Measurements from ENCODE around the gene PITX2. TPM values are rescaled to one million over a fixed set of nuclear protein-coding genes. Genes with fewer than 3 reads are reported as not detected.

PITX2 gene
- total RNA-seq, 1 experiment from 2014 or later = 0.77 TPM

- H3K27ac Mint-ChIP-seq (ENCODE audit: low read depth, unreplicated experiment) = no peak overlapping the region
- no peaks in the 10 kb centered on the region for H3K36me3 Mint-ChIP-seq (ENCODE audit: insufficient read depth, unreplicated experiment)
- intact Hi-C loops (cut with micrococcal nuclease) = loop anchor here (10.0 kb wide), 1 partner anchor 498 kb away; no protein-coding TSS in a partner anchor
- peaks cover 55% of the 10 kb centered on the region for H3K27me3 Mint-ChIP-seq (ENCODE audit: insufficient read depth, unreplicated experiment)
- no TSS peak for BruUV-seq (replicated peaks)
- H3K4me1 Mint-ChIP-seq (ENCODE audit: insufficient read depth, unreplicated experiment) = peaks cover 10% of the 10 kb centered on the region
- DNase-seq (ENCODE audit: unreplicated experiment) = no peak
- ChIA-PET CTCF (no interaction called here), POLR2A (no interaction called here)
- TF ChIP-seq CTCF (IDR thresholded peaks at IDR 0.05; ENCODE audit: unreplicated experiment) = no peak
- H3K9me3 Mint-ChIP-seq (ENCODE audit: unreplicated experiment) = peaks cover 9% of the 10 kb centered on the region
- peak overlapping the region; percentile 66 for H3K4me3 Mint-ChIP-seq (ENCODE audit: unreplicated experiment)
Measured at GRCh38 chr4:110636680-110637407, 14.0 kb upstream of the PITX2 start.

GRCh38 chr4:110636171-110636679 is 13.3 kb upstream of the PITX2 start:
- Mint-ChIP-seq H3K36me3 (ENCODE audit: insufficient read depth, unreplicated experiment) (no peaks in the 10 kb centered on the region), H3K4me1 (ENCODE audit: insufficient read depth, unreplicated experiment) (peaks cover 12% of the 10 kb centered on the region), H3K4me3 (ENCODE audit: unreplicated experiment) (no peak overlapping the region), H3K9me3 (ENCODE audit: unreplicated experiment) (peaks cover 9% of the 10 kb centered on the region), H3K27ac (ENCODE audit: low read depth, unreplicated experiment) (no peak overlapping the region), H3K27me3 (ENCODE audit: insufficient read depth, unreplicated experiment) (peaks cover 55% of the 10 kb centered on the region)
- TF ChIP-seq CTCF (IDR thresholded peaks at IDR 0.05; ENCODE audit: unreplicated experiment) = no peak
- DNase-seq (ENCODE audit: unreplicated experiment) = no peak
- ChIA-PET CTCF (interaction anchor here (0.8 kb wide), 1 partner anchor 105 kb away, joined by 3 read pairs; no protein-coding TSS in a partner anchor), POLR2A (no interaction called here)
- intact Hi-C loops (cut with micrococcal nuclease) = loop anchor here (10.0 kb wide), 1 partner anchor 499 kb away; no protein-coding TSS in a partner anchor
- no TSS peak for BruUV-seq (replicated peaks)

- Mint-ChIP-seq H3K9me3 (ENCODE audit: unreplicated experiment) (peaks cover 9% of the 10 kb centered on the region), H3K4me3 (ENCODE audit: unreplicated experiment) (no peak overlapping the region), H3K27me3 (ENCODE audit: insufficient read depth, unreplicated experiment) (peaks cover 55% of the 10 kb centered on the region), H3K36me3 (ENCODE audit: insufficient read depth, unreplicated experiment) (no peaks in the 10 kb centered on the region), H3K27ac (ENCODE audit: low read depth, unreplicated experiment) (no peak overlapping the region), H3K4me1 (ENCODE audit: insufficient read depth, unreplicated experiment) (peaks cover 12% of the 10 kb centered on the region)
- no peak for TF ChIP-seq CTCF (IDR thresholded peaks at IDR 0.05; ENCODE audit: unreplicated experiment)
- POLR2A ChIA-PET = no interaction called here
- no peak for DNase-seq (ENCODE audit: unreplicated experiment)
- CTCF ChIA-PET = interaction anchor here (0.8 to 2.8 kb wide), 2 partner anchors 106 to 322 kb away, joined by 3 to 12 read pairs; no protein-coding TSS in a partner anchor
- intact Hi-C loops (cut with micrococcal nuclease) = loop anchor here (10.0 kb wide), 1 partner anchor 499 kb away; no protein-coding TSS in a partner anchor
- BruUV-seq (replicated peaks) = no TSS peak
Measured at GRCh38 chr4:110635163-110635865, 12.4 kb upstream of the PITX2 start.

All from MCF 10A (cell line).